H9 (cell line): ENCODE measurements around the gene CD209. TPM values are rescaled to one million over a fixed set of nuclear protein-coding genes. Genes with fewer than 3 reads are reported as not detected.

Source experiments
- DNase-seq: peaks from one replicate; pipeline ENCODE4 v3.0.0-alpha.2; 2017
- H2AFZ ChIP-seq: one replicate; pipeline ENCODE4 v1.6.1; 2013; ENCODE audit warnings: mild to moderate bottlenecking, low read length, control low read depth, moderate library complexity
- H2AK5ac ChIP-seq: 2 replicates; pipeline ENCODE4 v1.6.1; 2013; ENCODE audit warnings: low read length, control low read depth, mixed read lengths; ENCODE audit not compliant: insufficient read length
- H2BK120ac ChIP-seq: one replicate; pipeline ENCODE4 v1.6.1; 2013; ENCODE audit warnings: low read depth, mild to moderate bottlenecking, low read length, control low read depth, inconsistent platforms; ENCODE audit not compliant: poor library complexity, severe bottlenecking
- H2BK12ac ChIP-seq: 2 replicates; pipeline ENCODE4 v1.6.1; 2013; ENCODE audit warnings: low read length, control low read depth, mixed read lengths, low read depth; ENCODE audit not compliant: insufficient read length
- H2BK15ac ChIP-seq: 2 replicates; pipeline ENCODE4 v1.6.1; 2013; ENCODE audit warnings: low read depth, low read length, control low read depth
- H2BK20ac ChIP-seq: one replicate; pipeline ENCODE4 v1.6.1; 2013; ENCODE audit warnings: low read depth, mild to moderate bottlenecking, low read length, control low read depth, inconsistent platforms; ENCODE audit not compliant: poor library complexity, severe bottlenecking
- H2BK5ac ChIP-seq: 2 replicates; pipeline ENCODE4 v1.6.1; 2013; ENCODE audit warnings: low read length, control low read depth, mixed read lengths; ENCODE audit not compliant: insufficient read length
- H3K14ac ChIP-seq: 2 replicates; pipeline ENCODE4 v1.6.1; 2013; ENCODE audit warnings: low read length, control low read depth; ENCODE audit not compliant: insufficient read depth
- H3K18ac ChIP-seq: 2 replicates; pipeline ENCODE4 v1.6.1; 2013; ENCODE audit warnings: low read depth, mild to moderate bottlenecking, mixed read lengths, low read length, control low read depth; ENCODE audit not compliant: insufficient read length
- H3K23ac ChIP-seq: 2 replicates; pipeline ENCODE4 v1.6.1; 2013; ENCODE audit warnings: low read length, control low read depth, mixed read lengths, low read depth; ENCODE audit not compliant: insufficient read length
- H3K23me2 ChIP-seq: 2 replicates; pipeline ENCODE4 v1.6.1; 2013; ENCODE audit warnings: low read depth, mild to moderate bottlenecking, mixed read lengths, low read length, control low read depth; ENCODE audit not compliant: insufficient read length, poor library complexity, severe bottlenecking
- H3K27ac ChIP-seq: 2 replicates; pipeline ENCODE4 v1.5.1; 2013; ENCODE audit warnings: low read length, control low read depth, mixed read lengths, low read depth; ENCODE audit not compliant: insufficient read length
- H3K27me3 ChIP-seq: 2 replicates; pipeline ENCODE4 v1.6.1; 2013; ENCODE audit warnings: low read length, control low read depth, inconsistent platforms; ENCODE audit not compliant: insufficient read depth
- H3K4ac ChIP-seq: 2 replicates; pipeline ENCODE4 v1.6.1; 2013; ENCODE audit warnings: low read depth, mild to moderate bottlenecking, control low read depth, inconsistent platforms, low read length, moderate library complexity
- H3K4me1 ChIP-seq: 2 replicates; pipeline ENCODE4 v1.6.1; 2013; ENCODE audit warnings: low read length, control low read depth, inconsistent platforms; ENCODE audit not compliant: insufficient read depth
- H3K4me2 ChIP-seq: 2 replicates; pipeline ENCODE4 v1.6.1; 2013; ENCODE audit warnings: low read length, control low read depth, mixed read lengths; ENCODE audit not compliant: insufficient read length, insufficient read depth
- H3K56ac ChIP-seq: 2 replicates; pipeline ENCODE4 v1.6.1; 2013; ENCODE audit warnings: low read depth, mild to moderate bottlenecking, mixed read lengths, low read length, control low read depth; ENCODE audit not compliant: insufficient read length
- H3K79me1 ChIP-seq: 2 replicates; pipeline ENCODE4 v1.6.1; 2013; ENCODE audit warnings: low read depth, mild to moderate bottlenecking, moderate library complexity, low read length, control low read depth, inconsistent platforms; ENCODE audit not compliant: insufficient read depth, poor library complexity, severe bottlenecking
- H3K79me2 ChIP-seq: 2 replicates; pipeline ENCODE4 v1.6.1; 2013; ENCODE audit warnings: low read length, control low read depth, inconsistent platforms; ENCODE audit not compliant: insufficient read depth
- H3K9ac ChIP-seq: 2 replicates; pipeline ENCODE4 v1.6.1; 2013; ENCODE audit warnings: low read length, control low read depth, mixed read lengths; ENCODE audit not compliant: insufficient read length; ENCODE audit errors: extremely low read depth
- H3K9me3 ChIP-seq: one replicate; pipeline ENCODE4 v1.6.1; 2013; ENCODE audit warnings: low read depth, low read length, inconsistent platforms; ENCODE audit not compliant: control insufficient read depth
- H3T11ph ChIP-seq: one replicate; pipeline ENCODE4 v1.6.1; 2013; ENCODE audit warnings: mild to moderate bottlenecking, low read length, control low read depth, inconsistent platforms
- H4K20me1 ChIP-seq: one replicate; pipeline ENCODE4 v1.6.1; 2013; ENCODE audit not compliant: control insufficient read depth, insufficient read length, insufficient read depth
- H4K5ac ChIP-seq: 2 replicates; pipeline ENCODE4 v1.6.1; 2013; ENCODE audit warnings: low read depth, mild to moderate bottlenecking, mixed read lengths, low read length, control low read depth; ENCODE audit not compliant: insufficient read length
- H4K8ac ChIP-seq: replicated peaks from 2 replicates; pipeline ENCODE4 v1.6.1; 2013; ENCODE audit warnings: low read length, control low read depth, mixed read lengths, low read depth; ENCODE audit not compliant: insufficient read length
- H4K91ac ChIP-seq: 2 replicates; pipeline ENCODE4 v1.6.1; 2013; ENCODE audit warnings: low read depth, mild to moderate bottlenecking, moderate library complexity, mixed read lengths, low read length, control low read depth; ENCODE audit not compliant: insufficient read length
- H3K27ac Mint-ChIP-seq, 3 experiments: 2 replicates in 2 of 3; 3 replicates in 1 of 3; pipeline ENCODE4 v1.8.0; 2020 to 2021; ENCODE audit warnings: mixed read lengths in 3 of 3, mild to moderate bottlenecking in 1 of 3, moderate library complexity in 1 of 3
- H3K27me3 Mint-ChIP-seq: 2 replicates; pipeline ENCODE4 v1.8.0; 2021; ENCODE audit warnings: low read depth, mild to moderate bottlenecking, moderate library complexity, mixed read lengths
- H3K36me3 Mint-ChIP-seq, 3 experiments: 2 replicates in 2 of 3; 3 replicates in 1 of 3; pipeline ENCODE4 v1.8.0; 2020 to 2021; ENCODE audit warnings: low read depth in 3 of 3, mixed read lengths in 3 of 3; ENCODE audit not compliant: insufficient read depth in 1 of 3
- H3K4me1 Mint-ChIP-seq, 2 experiments: 2 replicates each; pipeline ENCODE4 v1.8.0; 2020; ENCODE audit warnings: mixed read lengths in 2 of 2
- H3K4me3 Mint-ChIP-seq, 2 experiments: 2 replicates in 1 of 2; 3 replicates in 1 of 2; pipeline ENCODE4 v1.8.0; 2020 to 2021; ENCODE audit warnings: mild to moderate bottlenecking in 2 of 2, mixed read lengths in 2 of 2, moderate library complexity in 1 of 2
- H3K9me3 Mint-ChIP-seq, 2 experiments: 2 replicates in 1 of 2; 3 replicates in 1 of 2; pipeline ENCODE4 v1.8.0; 2020; ENCODE audit warnings: mild to moderate bottlenecking in 2 of 2, mixed read lengths in 2 of 2, moderate library complexity in 1 of 2
- WGBS: extraction: QIAGEN DNeasy Blood & Tissue Kit; methylation state at CpG from one replicate; pipeline ENCODE4 v1.1.7; 2013; ENCODE audit warnings: missing lambda C conversion rate, low lambda C conversion rate, mixed read lengths; ENCODE audit not compliant: insufficient read length; ENCODE audit errors: extremely low coverage; 5-methylcytosine and 5-hydroxymethylcytosine counted together
- total RNA-seq: library from RNA; stranded (reverse); gene quantifications from 2 replicates; pipeline ENCODE4 v1.2.1, GENCODE V29; 2021
- TF ChIP-seq, protein P1 (sequence below): fragments of 200-600 bp; sonication (generic); conservative IDR thresholded peaks from 3 replicates; pipeline ENCODE4 v1.8.0; 2021; ENCODE audit warnings: antibody characterized with exemption, mild to moderate bottlenecking

CD209 gene
- total RNA-seq, 1 experiment from 2014 or later, result not detected

DNA sequence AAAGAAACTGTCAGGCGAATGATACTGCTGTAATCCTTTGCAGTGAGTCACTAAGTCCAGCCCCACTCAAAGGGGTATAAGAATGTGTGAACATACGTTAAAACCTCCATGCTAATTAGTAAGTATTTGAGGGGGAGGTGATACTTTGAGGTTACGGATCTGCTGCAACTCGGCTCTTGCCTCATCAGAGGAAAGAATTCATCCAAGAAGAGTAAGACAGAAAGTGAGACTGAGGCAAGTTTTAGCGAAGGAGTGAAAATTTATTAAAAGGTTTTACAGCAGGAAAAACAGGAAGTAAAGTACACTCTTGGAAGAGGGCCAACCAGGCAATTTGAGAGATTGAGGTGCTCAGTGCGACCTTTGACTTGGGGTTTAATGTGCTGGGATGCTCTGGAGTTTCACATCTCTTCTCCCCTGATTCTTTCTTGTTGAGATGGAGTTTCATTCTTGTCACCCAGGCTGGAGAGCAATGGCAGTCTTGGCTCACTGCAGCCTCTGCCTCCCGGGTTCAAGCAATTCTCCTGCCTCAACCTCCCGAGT lies 25.5 kb upstream of the CD209 start:
- Histone ChIP-seq H3K9me3 (no peaks in the 10 kb centered on the region), H2BK120ac (no peak overlapping the region), H2BK12ac (no peak overlapping the region), H4K20me1 (no peaks in the 10 kb centered on the region), H3K9ac (no peak overlapping the region), H2BK15ac (no peak overlapping the region), H4K5ac (no peak overlapping the region), H4K91ac (no peak overlapping the region), H3K56ac (no peak overlapping the region), H3K79me2 (no peaks in the 10 kb centered on the region), H2BK5ac (no peak overlapping the region), H2AK5ac (no peak overlapping the region), H3K14ac (no peak overlapping the region), H3T11ph (no peak overlapping the region), H3K4ac (no peak overlapping the region), H3K18ac (no peak overlapping the region), H3K23me2 (no peaks in the 10 kb centered on the region), H3K4me2 (no peak overlapping the region), H2BK20ac (no peak overlapping the region), H2AFZ (no peak overlapping the region), H3K79me1 (no peaks in the 10 kb centered on the region), H3K4me1 (no peaks in the 10 kb centered on the region), H3K23ac (no peak overlapping the region), H3K27me3 (no peaks in the 10 kb centered on the region), H3K27ac (no peak overlapping the region), H4K8ac (no peak overlapping the region)
- no peak overlapping the region for H3K4me3 Mint-ChIP-seq
- H3K27me3 Mint-ChIP-seq, result peaks cover 37% of the 10 kb centered on the region
- peaks cover 3 to 8% of the 10 kb centered on the region in 2 experiments; a peak in 3 of 4 replicates for H3K4me1 Mint-ChIP-seq
- H3K36me3 Mint-ChIP-seq, result no peaks in the 10 kb centered on the region
- no peak overlapping the region for H3K27ac Mint-ChIP-seq
- H3K9me3 Mint-ChIP-seq, result no peaks in the 10 kb centered on the region; a peak in 1 of 5 replicates
- TF ChIP-seq, protein P1, sequence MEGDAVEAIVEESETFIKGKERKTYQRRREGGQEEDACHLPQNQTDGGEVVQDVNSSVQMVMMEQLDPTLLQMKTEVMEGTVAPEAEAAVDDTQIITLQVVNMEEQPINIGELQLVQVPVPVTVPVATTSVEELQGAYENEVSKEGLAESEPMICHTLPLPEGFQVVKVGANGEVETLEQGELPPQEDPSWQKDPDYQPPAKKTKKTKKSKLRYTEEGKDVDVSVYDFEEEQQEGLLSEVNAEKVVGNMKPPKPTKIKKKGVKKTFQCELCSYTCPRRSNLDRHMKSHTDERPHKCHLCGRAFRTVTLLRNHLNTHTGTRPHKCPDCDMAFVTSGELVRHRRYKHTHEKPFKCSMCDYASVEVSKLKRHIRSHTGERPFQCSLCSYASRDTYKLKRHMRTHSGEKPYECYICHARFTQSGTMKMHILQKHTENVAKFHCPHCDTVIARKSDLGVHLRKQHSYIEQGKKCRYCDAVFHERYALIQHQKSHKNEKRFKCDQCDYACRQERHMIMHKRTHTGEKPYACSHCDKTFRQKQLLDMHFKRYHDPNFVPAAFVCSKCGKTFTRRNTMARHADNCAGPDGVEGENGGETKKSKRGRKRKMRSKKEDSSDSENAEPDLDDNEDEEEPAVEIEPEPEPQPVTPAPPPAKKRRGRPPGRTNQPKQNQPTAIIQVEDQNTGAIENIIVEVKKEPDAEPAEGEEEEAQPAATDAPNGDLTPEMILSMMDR, result no peak
- no peak for DNase-seq
- WGBS, result no CpG with 5 or more reads among the region's 8 CpGs
